K562 treated with DMSO at 1 percent for 24 hours (cell line): ENCODE results near the gene WFDC5. TPM values are rescaled to one million over a fixed set of nuclear protein-coding genes. Genes with fewer than 3 reads are reported as not detected.

Experiments
- total RNA-seq: library from RNA; unstranded; fragments of 300-600 nt; gene quantifications from 2 replicates; pipeline ENCODE4 v1.2.3, GENCODE V29; 2022; ENCODE audit warnings: low read depth; ENCODE audit not compliant: insufficient read depth

Gene WFDC5
- not detected in 2 replicates for total RNA-seq

GRCh38 chr20:45114465-45115385 lies at the start of gene WFDC5:
TSS of gene WFDC5 (minus strand) at chr20:45115174. CDS start at chr20:45115083, 91 bp downstream.

GRCh38 chr20:45124365-45124764 lies 9.4 kb upstream of the WFDC5 start, which contains the start of gene WFDC12:
TSS of gene WFDC12 (minus strand) at chr20:45124465. CDS start at chr20:45124447, 18 bp downstream.

GRCh38 chr20:45100563-45101245 lies 14.3 kb downstream of the WFDC5 start, which contains the start of gene KCNS1:
TSS of gene KCNS1 (minus strand) at chr20:45101127. CDS start at chr20:45099236, 1,891 bp downstream.

Other genes starting within 250 kb of the WFDC5 start
- gene YWHAB, start 229.5 kb downstream of the WFDC5 start, total RNA-seq = 87.3 and 99.6 TPM in 2 replicates
- 44.2 and 63.9 TPM in 2 replicates for gene PABPC1L, start 205.1 kb downstream of the WFDC5 start, total RNA-seq
- gene TOMM34, start 154.8 kb downstream of the WFDC5 start, total RNA-seq = 49.1 and 51.5 TPM in 2 replicates
- 15.9 and 17.5 TPM in 2 replicates for gene STK4, start 148.7 kb downstream of the WFDC5 start, total RNA-seq
- not detected in 2 replicates for gene KCNS1, start 14.0 kb downstream of the WFDC5 start, total RNA-seq
- not detected in 2 replicates for gene WFDC12, start 9.3 kb upstream of the WFDC5 start, total RNA-seq
- not detected in 2 replicates for gene PI3, start 59.7 kb upstream of the WFDC5 start, total RNA-seq
- gene SEMG1, start 91.9 kb upstream of the WFDC5 start, total RNA-seq = not detected in 2 replicates
- not detected in 2 replicates for gene SEMG2, start 106.2 kb upstream of the WFDC5 start, total RNA-seq
- not detected in 2 replicates for gene SLPI, start 139.4 kb upstream of the WFDC5 start, total RNA-seq
- not detected in 2 replicates for gene RBPJL, start 191.7 kb upstream of the WFDC5 start, total RNA-seq
- gene MATN4, start 193.1 kb upstream of the WFDC5 start, total RNA-seq = 0.22 TPM in 1 of 2 replicates, not detected in the other
- gene SDC4, start 233.2 kb upstream of the WFDC5 start, total RNA-seq = 11.9 and 12.1 TPM in 2 replicates
- gene SYS1, start 248.0 kb upstream of the WFDC5 start, total RNA-seq = 25.8 and 30.4 TPM in 2 replicates